Stomach smooth muscle (tissue), 2 donors: Measurements from ENCODE around the gene MIA.
"Not testable (repeated sequence)": the region's sequence is repeated elsewhere in the genome, so short reads cannot be mapped to it uniquely, and the experiment has no call there.

Source experiments
- H3K27ac ChIP-seq: one replicate; pipeline ENCODE4 v1.7.0; 2013; ENCODE audit warnings: mild to moderate bottlenecking, low read length, inconsistent platforms
- H3K27me3 ChIP-seq, 2 donors: one replicate each; pipeline ENCODE4 v1.7.0; 2013; ENCODE audit warnings: low read length in 2 of 2; ENCODE audit not compliant: insufficient read depth in 2 of 2, control insufficient read depth in 1 of 2
- H3K36me3 ChIP-seq, 2 donors: one replicate each; pipeline ENCODE4 v1.7.0; 2013; ENCODE audit warnings: low read length in 2 of 2; ENCODE audit not compliant: control insufficient read depth in 2 of 2, insufficient read depth in 2 of 2
- H3K4me1 ChIP-seq: one replicate; pipeline ENCODE4 v1.7.0; 2013; ENCODE audit warnings: low read length; ENCODE audit not compliant: control insufficient read depth, insufficient read depth
- H3K4me3 ChIP-seq, 2 donors: one replicate each; pipeline ENCODE4 v1.7.0; 2013; ENCODE audit warnings: low read length in 2 of 2
- H3K9ac ChIP-seq, 2 donors: one replicate each; pipeline ENCODE4 v1.7.0; 2013; ENCODE audit warnings: low read length in 2 of 2, mild to moderate bottlenecking in 1 of 2
- H3K9me3 ChIP-seq, 2 donors: one replicate each; pipeline ENCODE4 v1.7.0; 2013; ENCODE audit warnings: low read length in 2 of 2; ENCODE audit not compliant: control insufficient read depth in 2 of 2
- donor health status: healthy.
- donor health status: Pancreatic carcinoma.

The MIA gene

DNA sequence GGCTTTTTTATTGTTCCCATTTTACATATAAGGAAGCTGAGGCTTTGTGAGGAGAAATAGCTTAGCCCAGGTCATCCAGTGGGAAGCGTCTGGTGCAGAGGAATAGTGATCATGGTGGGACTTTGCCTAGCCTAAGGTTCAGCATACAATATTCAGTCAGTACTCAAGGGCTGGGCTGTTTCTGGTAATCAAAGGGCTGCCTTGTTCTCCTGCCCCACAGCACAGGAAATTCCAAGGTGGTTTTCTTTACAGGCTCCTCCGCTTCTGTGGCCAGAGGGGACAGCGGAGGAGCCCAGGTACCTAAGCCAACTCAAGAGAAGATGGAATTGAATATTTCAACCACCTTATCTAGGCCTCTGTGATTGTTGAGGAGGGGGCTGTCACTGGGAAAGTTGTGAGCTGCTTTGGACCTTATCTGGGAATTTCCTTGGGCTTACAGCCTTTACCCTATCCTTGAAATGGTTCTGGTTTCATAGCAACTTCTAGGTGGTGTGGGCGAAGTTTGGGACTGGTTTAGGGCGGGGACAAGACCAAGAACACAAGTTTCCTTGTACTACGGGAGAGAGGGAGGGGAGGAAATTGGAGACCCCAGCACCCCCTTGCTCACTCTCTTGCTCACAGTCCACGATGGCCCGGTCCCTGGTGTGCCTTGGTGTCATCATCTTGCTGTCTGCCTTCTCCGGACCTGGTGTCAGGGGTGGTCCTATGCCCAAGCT lies at the start of gene MIA:
MIA (plus strand) TSS at position 606 of the 716 bp plus-strand sequence; CDS start at position 628, 22 bp downstream.
- Histone ChIP-seq H3K36me3 (no peaks in the 10 kb centered on the region), H3K4me3 (no peak within 1 kb of the TSS), H3K9me3 (no peaks in the 10 kb centered on the region), H3K9ac (no peak within 1 kb of the TSS), H3K27me3 (no peaks in the 10 kb centered on the region), H3K27ac (no peak within 1 kb of the TSS), H3K4me1 (peaks cover 15% of the 10 kb centered on the region)

DNA sequence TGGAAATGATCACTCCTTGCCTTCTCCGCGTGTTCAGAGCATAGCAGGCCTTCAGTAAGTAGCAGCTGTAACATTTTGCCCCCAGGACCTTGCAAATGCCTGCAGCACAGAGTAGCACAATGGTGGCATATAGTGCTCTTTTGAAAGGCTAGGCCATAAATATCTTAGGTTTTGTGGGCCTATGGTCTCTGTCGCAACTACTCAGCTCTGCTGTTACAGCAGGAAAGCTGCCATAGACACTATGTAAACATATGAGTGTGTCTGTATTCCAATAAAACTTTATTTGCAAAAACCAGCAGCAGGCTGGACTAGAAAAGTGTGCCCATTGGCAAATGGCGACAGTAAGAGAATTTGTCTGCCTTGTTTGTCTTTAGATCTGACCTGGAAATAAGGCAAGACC lies 49.0 kb upstream of the MIA start:
- H3K36me3 ChIP-seq, result peaks cover 38 to 52% of the 10 kb centered on the region in 2 donors
- H3K27ac ChIP-seq, result no peak overlapping the region
- no peak overlapping the region for H3K9ac ChIP-seq
- H3K4me3 ChIP-seq, result no peak overlapping the region
- peaks cover 15% of the 10 kb centered on the region for H3K4me1 ChIP-seq
- no peaks in the 10 kb centered on the region for H3K9me3 ChIP-seq
- no peaks in the 10 kb centered on the region for H3K27me3 ChIP-seq

DNA sequence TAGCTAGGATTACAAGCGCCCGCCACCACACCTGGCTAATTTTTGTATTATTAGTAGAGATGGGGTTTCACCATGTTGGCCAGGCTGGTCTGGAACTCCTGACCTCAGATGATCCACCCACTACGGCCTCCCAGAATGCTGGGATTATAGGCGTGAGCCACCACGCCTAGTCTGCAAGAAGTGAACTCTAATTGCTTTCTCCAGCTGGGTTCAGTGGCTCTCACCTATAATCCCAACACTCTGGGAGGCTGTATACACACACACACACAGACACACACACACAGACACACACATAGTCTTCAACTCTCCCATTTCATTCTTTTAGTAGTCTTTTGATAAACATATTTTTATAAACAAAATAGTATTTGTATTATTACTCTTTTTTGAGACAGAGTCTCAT lies 45.3 kb upstream of the MIA start:
- not testable (repeated sequence) for H3K9ac ChIP-seq, H3K27ac ChIP-seq, H3K27me3 ChIP-seq, H3K4me1 ChIP-seq, H3K4me3 ChIP-seq, H3K9me3 ChIP-seq
- H3K36me3 ChIP-seq, result peaks cover 53 to 63% of the 10 kb centered on the region in 2 donors

DNA sequence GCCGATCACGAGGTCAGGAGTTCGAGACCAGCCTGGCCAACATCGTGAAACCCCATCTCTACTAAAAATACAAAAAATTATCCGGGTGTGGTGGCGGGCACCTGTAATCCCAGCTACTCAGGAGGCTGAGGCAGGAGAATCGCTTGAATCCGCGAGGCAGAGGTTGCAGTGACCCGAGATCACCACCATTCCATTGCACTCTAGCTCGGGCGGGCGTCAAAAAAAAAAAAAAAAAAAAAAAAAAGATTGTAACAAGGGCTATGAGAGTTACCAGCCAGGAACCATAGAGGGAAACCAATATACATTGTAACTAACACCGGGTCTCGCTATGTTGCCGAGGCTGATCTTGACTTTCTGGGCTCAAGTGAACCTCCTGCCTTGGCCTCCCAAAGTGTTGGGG lies 43.0 kb upstream of the MIA start:
- not testable (repeated sequence) for H3K9ac ChIP-seq, H3K27ac ChIP-seq, H3K4me1 ChIP-seq, H3K9me3 ChIP-seq, H3K27me3 ChIP-seq, H3K4me3 ChIP-seq
- H3K36me3 ChIP-seq, result peaks cover 52 to 63% of the 10 kb centered on the region in 2 donors

DNA sequence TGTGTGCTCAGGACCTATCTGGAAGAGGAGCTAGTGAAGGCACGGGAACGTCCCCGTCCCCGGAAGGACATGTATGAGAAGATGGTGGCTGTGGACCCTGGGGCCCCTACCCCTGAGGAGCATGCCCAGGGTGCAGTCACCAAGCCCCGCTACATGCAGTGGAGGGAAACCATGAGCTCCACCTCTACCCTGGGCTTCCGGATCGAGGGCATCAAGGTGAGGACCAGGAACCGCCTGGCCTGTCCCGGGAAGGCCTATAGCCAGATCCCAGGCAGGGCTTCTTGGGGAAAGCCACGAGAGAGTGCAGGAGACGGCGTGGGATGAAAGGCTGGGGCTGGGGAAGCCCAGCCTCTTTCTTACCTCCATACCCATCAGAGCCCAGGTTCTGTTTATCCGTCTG lies 42.2 kb upstream of the MIA start:
- no peak overlapping the region for H3K9ac ChIP-seq
- H3K9me3 ChIP-seq, result no peaks in the 10 kb centered on the region
- H3K27me3 ChIP-seq, result no peaks in the 10 kb centered on the region
- H3K27ac ChIP-seq, result no peak overlapping the region
- no peaks in the 10 kb centered on the region for H3K4me1 ChIP-seq
- H3K4me3 ChIP-seq, result no peak overlapping the region
- H3K36me3 ChIP-seq, result peaks cover 53 to 61% of the 10 kb centered on the region in 2 donors

DNA sequence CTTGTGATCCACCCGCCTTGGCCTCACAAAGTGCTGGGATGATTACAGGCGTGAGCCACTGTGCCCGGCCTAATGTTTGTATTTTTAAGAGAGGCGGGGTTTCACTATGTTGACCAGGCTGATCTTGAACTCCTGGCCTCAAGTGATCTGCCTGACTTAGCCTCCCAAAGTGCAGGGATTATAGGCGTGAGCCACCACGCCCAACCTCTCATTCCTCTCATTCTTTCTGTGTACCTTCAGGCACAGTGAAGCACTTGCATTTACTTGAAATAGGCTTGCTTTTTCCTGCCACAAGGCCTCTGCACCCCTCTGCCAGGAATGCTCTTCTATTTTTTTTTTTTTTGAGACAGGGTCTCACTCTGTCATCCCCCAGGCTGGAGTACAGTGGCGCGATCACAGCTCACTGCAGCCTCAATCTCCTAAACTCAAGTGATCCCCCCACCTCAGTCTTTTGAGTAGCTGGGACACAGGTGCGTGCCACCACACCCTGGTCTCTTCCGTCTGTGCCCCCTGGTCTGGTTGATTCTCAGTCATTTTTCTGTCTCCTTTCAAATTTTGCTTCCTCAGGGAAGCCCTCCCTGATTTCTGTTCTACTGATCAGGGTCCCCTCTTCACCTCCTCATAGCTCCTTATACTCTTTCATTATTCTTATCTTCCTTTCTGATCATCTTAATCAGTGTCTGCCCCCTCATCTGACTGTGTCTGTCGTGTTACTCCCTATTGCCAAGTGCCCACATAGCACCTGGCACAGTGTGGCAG lies 40.1 kb upstream of the MIA start:
- Histone ChIP-seq H3K9ac (no peak overlapping the region), H3K4me1 (peaks cover 5% of the 10 kb centered on the region), H3K36me3 (peaks cover 52 to 68% of the 10 kb centered on the region in 2 donors), H3K27ac (no peak overlapping the region), H3K4me3 (no peak overlapping the region), H3K9me3 (no peaks in the 10 kb centered on the region), H3K27me3 (no peaks in the 10 kb centered on the region)

DNA sequence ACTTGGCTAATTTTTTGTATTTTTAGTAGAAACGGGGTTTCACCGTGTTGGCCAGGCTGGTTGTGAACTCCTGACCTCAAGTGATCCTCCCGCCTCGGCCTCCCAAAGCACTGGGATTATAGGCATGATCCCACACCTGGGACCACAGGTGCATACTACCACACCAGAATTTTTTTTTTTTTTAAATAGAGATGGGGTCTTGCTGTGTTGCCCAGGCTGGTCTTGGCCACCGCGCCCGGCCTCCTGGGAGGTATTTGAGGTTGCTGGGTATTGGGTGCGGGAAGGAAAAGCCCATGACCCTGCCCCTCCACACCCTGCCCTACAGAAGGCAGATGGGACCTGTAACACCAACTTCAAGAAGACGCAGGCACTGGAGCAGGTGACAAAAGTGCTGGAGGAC lies 38.7 kb upstream of the MIA start:
- H3K4me1 ChIP-seq, result peaks cover 13% of the 10 kb centered on the region
- H3K27me3 ChIP-seq, result no peaks in the 10 kb centered on the region
- H3K36me3 ChIP-seq, result peaks cover 42 to 56% of the 10 kb centered on the region in 2 donors
- H3K27ac ChIP-seq, result no peak overlapping the region
- no peak overlapping the region for H3K4me3 ChIP-seq
- no peak overlapping the region for H3K9ac ChIP-seq
- no peaks in the 10 kb centered on the region for H3K9me3 ChIP-seq

DNA sequence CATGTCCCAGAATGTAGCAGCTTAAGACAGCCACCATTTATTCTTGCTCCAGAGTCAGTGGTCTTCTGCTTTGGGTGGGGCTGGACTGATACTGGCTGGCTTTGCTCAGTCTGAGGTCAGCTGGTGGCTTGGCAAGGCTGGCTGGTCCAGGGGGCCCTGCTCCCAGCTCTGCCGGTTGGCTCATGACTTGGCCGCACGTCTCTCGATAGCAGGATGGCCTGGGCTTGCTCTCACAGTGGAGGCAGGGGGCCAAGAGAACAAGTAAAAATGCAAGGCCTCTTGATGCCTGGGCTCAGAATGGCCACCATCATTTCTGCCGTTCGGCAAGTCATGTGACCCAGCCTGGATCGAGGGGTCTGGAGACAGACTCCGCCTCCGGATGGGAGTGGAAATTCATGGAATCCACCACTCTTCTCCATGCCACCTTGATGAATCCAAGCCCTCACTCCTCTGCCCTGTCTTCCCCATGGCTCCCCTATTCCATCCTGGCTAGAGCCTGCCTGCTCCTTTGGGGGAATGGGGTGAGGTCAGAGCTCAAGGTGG lies 38.1 kb upstream of the MIA start:
- Histone ChIP-seq H3K4me3 (no peak overlapping the region), H3K27ac (no peak overlapping the region), H3K36me3 (peaks cover 42 to 55% of the 10 kb centered on the region in 2 donors), H3K9me3 (no peaks in the 10 kb centered on the region), H3K9ac (no peak overlapping the region), H3K4me1 (peaks cover 13% of the 10 kb centered on the region), H3K27me3 (no peaks in the 10 kb centered on the region)

DNA sequence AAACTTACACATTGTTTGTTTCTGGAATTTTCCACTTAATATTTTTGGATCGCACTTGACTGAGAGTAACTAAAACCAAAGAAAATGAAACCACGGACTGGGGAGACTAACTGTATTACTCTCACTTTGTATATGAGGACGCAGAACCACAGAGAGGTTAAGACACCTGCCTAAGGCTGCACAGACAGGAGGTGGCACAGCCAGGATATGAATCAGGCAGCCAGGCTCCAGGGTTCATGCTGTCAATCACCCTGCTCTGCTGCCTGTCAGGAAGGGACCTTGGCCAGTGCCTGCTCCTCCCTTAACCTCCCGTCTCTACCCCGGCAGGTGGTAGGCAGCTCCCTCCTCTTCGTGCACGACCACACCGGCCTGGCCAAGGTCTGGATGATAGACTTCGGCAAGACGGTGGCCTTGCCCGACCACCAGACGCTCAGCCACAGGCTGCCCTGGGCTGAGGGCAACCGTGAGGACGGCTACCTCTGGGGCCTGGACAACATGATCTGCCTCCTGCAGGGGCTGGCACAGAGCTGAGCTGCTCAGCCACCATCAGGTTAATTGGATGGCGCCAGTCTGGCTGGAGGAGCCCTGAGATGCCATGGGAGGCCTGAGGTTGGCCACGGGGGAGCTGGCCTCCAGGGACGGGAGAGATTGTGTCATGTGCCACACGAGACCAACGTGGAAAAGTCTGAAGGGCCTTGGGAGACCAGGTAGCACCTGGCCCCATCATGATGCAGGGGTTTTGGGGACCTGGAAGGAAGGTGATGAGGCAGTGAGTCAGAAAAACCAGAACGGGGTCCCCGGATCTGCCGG lies 36.1 kb upstream of the MIA start:
- Histone ChIP-seq H3K36me3 (peaks cover 25 to 39% of the 10 kb centered on the region in 2 donors), H3K27ac (no peak overlapping the region), H3K9ac (no peak overlapping the region), H3K4me1 (peaks cover 13% of the 10 kb centered on the region), H3K27me3 (no peaks in the 10 kb centered on the region), H3K4me3 (no peak overlapping the region), H3K9me3 (no peaks in the 10 kb centered on the region)

DNA sequence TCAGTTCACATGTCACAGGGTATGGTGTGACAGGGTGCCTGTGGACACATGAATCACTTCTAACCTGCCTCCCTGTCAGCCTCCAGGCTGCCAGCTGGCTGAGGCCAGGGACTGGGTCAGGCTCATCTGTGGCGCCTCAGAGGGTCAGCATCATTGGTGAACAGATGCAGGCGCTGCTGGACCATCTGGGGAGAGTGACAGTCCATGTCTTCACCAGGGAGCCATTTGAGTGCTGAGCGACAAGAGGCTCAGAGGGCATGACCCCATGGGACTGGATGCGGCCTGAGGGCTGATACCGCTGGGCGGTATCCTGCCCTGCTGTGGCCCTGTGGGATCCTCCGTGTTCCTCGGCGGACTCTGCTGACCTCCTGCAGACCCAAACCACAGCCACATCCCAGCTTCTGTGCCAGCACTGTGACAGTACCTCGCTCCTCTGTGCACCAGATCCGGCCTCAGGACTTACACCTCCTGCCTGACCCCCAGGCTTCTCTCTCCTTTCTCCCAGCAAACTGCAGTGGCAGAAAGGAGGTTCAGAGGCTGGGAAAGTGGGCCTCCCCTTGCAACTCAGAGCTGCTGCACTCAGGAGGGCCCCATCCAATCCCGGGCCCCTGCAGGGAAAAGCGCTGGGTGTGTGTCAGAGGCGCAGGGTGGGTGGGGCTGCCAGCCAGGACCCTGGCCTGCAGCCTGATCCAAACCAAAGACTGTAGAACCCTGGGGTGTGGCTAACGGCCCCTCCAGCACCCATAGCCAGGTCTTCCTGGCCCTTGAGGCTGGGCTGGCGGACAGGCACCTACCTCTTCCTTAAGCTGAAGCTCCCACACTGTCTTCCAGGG lies 35.2 kb upstream of the MIA start:
- peaks cover 19 to 36% of the 10 kb centered on the region in 2 donors for H3K36me3 ChIP-seq

More for the DNA sequence above, 35.2 kb upstream of the MIA start:
- H3K9me3 ChIP-seq, result no peaks in the 10 kb centered on the region
- H3K27me3 ChIP-seq, result no peaks in the 10 kb centered on the region
- H3K9ac ChIP-seq, result no peak overlapping the region
- H3K27ac ChIP-seq, result peak overlapping the region; percentile 64
- H3K4me1 ChIP-seq, result peaks cover 15% of the 10 kb centered on the region
- H3K4me3 ChIP-seq, result peak overlapping the region in 1 of 2 donors; percentile 40
